Measurements from ENCODE around the gene DDX21.

DNA sequence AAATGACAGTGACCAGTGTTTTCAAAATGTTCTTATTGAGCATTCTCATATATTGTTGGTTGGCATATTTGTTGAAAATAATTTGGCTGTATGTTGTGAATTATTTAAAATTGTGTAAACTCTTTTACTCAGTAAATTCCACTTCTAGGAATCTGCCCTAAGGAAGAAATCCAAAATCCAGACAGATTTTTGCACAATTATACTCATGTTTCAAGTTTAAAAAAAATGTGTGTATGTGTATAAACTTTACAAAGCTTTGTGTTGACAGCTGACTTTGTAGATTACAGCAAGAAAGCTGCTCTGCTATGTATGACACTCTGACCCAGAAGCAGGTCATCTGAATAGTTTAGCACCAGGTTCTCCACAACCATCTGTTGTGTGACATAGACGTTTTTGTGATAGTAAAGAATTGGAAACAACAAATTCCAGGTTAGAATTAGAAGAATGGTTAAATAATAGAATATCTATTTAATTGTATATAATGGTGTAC is 54.2 kb downstream of the DDX21 start:
- TF ChIP-seq, protein P1, sequence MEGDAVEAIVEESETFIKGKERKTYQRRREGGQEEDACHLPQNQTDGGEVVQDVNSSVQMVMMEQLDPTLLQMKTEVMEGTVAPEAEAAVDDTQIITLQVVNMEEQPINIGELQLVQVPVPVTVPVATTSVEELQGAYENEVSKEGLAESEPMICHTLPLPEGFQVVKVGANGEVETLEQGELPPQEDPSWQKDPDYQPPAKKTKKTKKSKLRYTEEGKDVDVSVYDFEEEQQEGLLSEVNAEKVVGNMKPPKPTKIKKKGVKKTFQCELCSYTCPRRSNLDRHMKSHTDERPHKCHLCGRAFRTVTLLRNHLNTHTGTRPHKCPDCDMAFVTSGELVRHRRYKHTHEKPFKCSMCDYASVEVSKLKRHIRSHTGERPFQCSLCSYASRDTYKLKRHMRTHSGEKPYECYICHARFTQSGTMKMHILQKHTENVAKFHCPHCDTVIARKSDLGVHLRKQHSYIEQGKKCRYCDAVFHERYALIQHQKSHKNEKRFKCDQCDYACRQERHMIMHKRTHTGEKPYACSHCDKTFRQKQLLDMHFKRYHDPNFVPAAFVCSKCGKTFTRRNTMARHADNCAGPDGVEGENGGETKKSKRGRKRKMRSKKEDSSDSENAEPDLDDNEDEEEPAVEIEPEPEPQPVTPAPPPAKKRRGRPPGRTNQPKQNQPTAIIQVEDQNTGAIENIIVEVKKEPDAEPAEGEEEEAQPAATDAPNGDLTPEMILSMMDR (IDR thresholded peaks at IDR 0.05): no peak
- no peak for TF ChIP-seq POLR2A (IDR thresholded peaks at IDR 0.05)

Measured in testis (tissue), 2 donors.